Measurements from ENCODE around the gene HYLS1.

HYLS1 gene

GRCh38 chr11:125871391-125872137, 15.9 kb upstream of the HYLS1 start:
- CTCF ChIA-PET: interaction anchor here (0.6 kb wide), 1 partner anchor 444 kb away, joined by 3 read pairs; no protein-coding TSS in a partner anchor
- DNase-seq (ENCODE audit: extremely low spot score): peak; percentile 65
- POLR2A ChIA-PET: no interaction called here
- no peak for TF ChIP-seq ARNT (IDR thresholded peaks at IDR 0.05)
- no peak for TF ChIP-seq FOXM1 (IDR thresholded peaks at IDR 0.05; ENCODE audit: borderline replicate concordance)
- TF ChIP-seq FOXK2 (IDR thresholded peaks at IDR 0.05): no peak

- POLR2A ChIA-PET: no interaction called here
- DNase-seq (ENCODE audit: extremely low spot score): no peak
- CTCF ChIA-PET: interaction anchor here (0.6 kb wide), 1 partner anchor 444 kb away, joined by 3 read pairs; no protein-coding TSS in a partner anchor
- no peak for TF ChIP-seq FOXM1 (IDR thresholded peaks at IDR 0.05; ENCODE audit: borderline replicate concordance)
Observed at GRCh38 chr11:125872138-125872491, 15.4 kb upstream of the HYLS1 start.

- POLR2A ChIA-PET: no interaction called here
- CTCF ChIA-PET: no interaction called here
- TF ChIP-seq NFRKB (IDR thresholded peaks at IDR 0.05): no peak
- TF ChIP-seq PKNOX1 (IDR thresholded peaks at IDR 0.05): no peak
- TF ChIP-seq ZNF384 (IDR thresholded peaks at IDR 0.05): no peak
- TF ChIP-seq FOXA1 (IDR thresholded peaks at IDR 0.05): no peak
- TF ChIP-seq TARDBP (IDR thresholded peaks at IDR 0.05): no peak
- TF ChIP-seq SP1 (IDR thresholded peaks at IDR 0.05): no peak
- TF ChIP-seq LEF1 (IDR thresholded peaks at IDR 0.05; ENCODE audit: borderline replicate concordance): no peak
- no peak for TF ChIP-seq CTBP1 (IDR thresholded peaks at IDR 0.05; ENCODE audit: borderline replicate concordance)
- TF ChIP-seq FOXK2 (IDR thresholded peaks at IDR 0.05): no peak
- no peak for TF ChIP-seq L3MBTL2 (conservative IDR thresholded peaks at IDR 0.05)
- no peak for TF ChIP-seq SUZ12 (IDR thresholded peaks at IDR 0.05)
- TF ChIP-seq ELF4 (IDR thresholded peaks at IDR 0.05): no peak
- no peak for TF ChIP-seq BHLHE40 (IDR thresholded peaks at IDR 0.05; ENCODE audit: borderline replicate concordance)
- no peak for TF ChIP-seq HDGF (IDR thresholded peaks at IDR 0.05; ENCODE audit: borderline replicate concordance)
- no peak for TF ChIP-seq FOXM1 (IDR thresholded peaks at IDR 0.05; ENCODE audit: borderline replicate concordance)
- no peak for TF ChIP-seq ARNT (IDR thresholded peaks at IDR 0.05)
- no peak for DNase-seq (ENCODE audit: extremely low spot score)
Observed at GRCh38 chr11:125873881-125874555, 13.4 kb upstream of the HYLS1 start.

- no peak for TF ChIP-seq SUZ12 (IDR thresholded peaks at IDR 0.05)
- TF ChIP-seq CTBP1 (IDR thresholded peaks at IDR 0.05; ENCODE audit: borderline replicate concordance): no peak
- no peak for TF ChIP-seq FOXA1 (IDR thresholded peaks at IDR 0.05)
- no peak for TF ChIP-seq ZNF384 (IDR thresholded peaks at IDR 0.05)
- no peak for TF ChIP-seq FOXK2 (IDR thresholded peaks at IDR 0.05)
- no peak for TF ChIP-seq ELF4 (IDR thresholded peaks at IDR 0.05)
- TF ChIP-seq FOXM1 (IDR thresholded peaks at IDR 0.05; ENCODE audit: borderline replicate concordance): no peak
- no peak for TF ChIP-seq SP1 (IDR thresholded peaks at IDR 0.05)
- TF ChIP-seq L3MBTL2 (conservative IDR thresholded peaks at IDR 0.05): no peak
- no peak for TF ChIP-seq ARNT (IDR thresholded peaks at IDR 0.05)
- TF ChIP-seq LEF1 (IDR thresholded peaks at IDR 0.05; ENCODE audit: borderline replicate concordance): no peak
- TF ChIP-seq BHLHE40 (IDR thresholded peaks at IDR 0.05; ENCODE audit: borderline replicate concordance): no peak
- TF ChIP-seq HDGF (IDR thresholded peaks at IDR 0.05; ENCODE audit: borderline replicate concordance): no peak
- no peak for TF ChIP-seq PKNOX1 (IDR thresholded peaks at IDR 0.05)
- no peak for TF ChIP-seq TARDBP (IDR thresholded peaks at IDR 0.05)
- TF ChIP-seq NFRKB (IDR thresholded peaks at IDR 0.05): no peak
- ChIA-PET CTCF (interaction anchor here (0.7 to 0.8 kb wide), 2 partner anchors 12 to 150 kb away, joined by 3 to 7 read pairs; partner anchors contain the start of gene HYLS1), POLR2A (no interaction called here)
- peak; percentile 65 for DNase-seq (ENCODE audit: extremely low spot score)
Observed at GRCh38 chr11:125874556-125875124, 12.8 kb upstream of the HYLS1 start.

GRCh38 chr11:125881291-125881690, 6.2 kb upstream of the HYLS1 start:
- no peak for DNase-seq (ENCODE audit: extremely low spot score)
- ChIA-PET POLR2A (no interaction called here), CTCF (no interaction called here)
- no peak for TF ChIP-seq BHLHE40 (IDR thresholded peaks at IDR 0.05; ENCODE audit: borderline replicate concordance)
- TF ChIP-seq FOXK2 (IDR thresholded peaks at IDR 0.05): no peak
- TF ChIP-seq SUZ12 (IDR thresholded peaks at IDR 0.05): no peak
- TF ChIP-seq FOXM1 (IDR thresholded peaks at IDR 0.05; ENCODE audit: borderline replicate concordance): no peak
- no peak for TF ChIP-seq ARNT (IDR thresholded peaks at IDR 0.05)
- TF ChIP-seq L3MBTL2 (conservative IDR thresholded peaks at IDR 0.05): no peak
- TF ChIP-seq ZNF384 (IDR thresholded peaks at IDR 0.05): no peak
- no peak for TF ChIP-seq ELF4 (IDR thresholded peaks at IDR 0.05)
- TF ChIP-seq FOXA1 (IDR thresholded peaks at IDR 0.05): no peak
- no peak for TF ChIP-seq PKNOX1 (IDR thresholded peaks at IDR 0.05)

GRCh38 chr11:125883375-125883774, 4.1 kb upstream of the HYLS1 start:
- CTCF ChIA-PET: no interaction called here
- POLR2A ChIA-PET: no interaction called here
- no peak for DNase-seq (ENCODE audit: extremely low spot score)
- TF ChIP-seq LEF1 (IDR thresholded peaks at IDR 0.05; ENCODE audit: borderline replicate concordance): no peak

Measured in HEK293T (cell line).